ENCODE measurements around the gene SPC24. TPM values are rescaled to one million over a fixed set of nuclear protein-coding genes. Genes with fewer than 3 reads are reported as not detected.

Gene SPC24
- total RNA-seq, 1 experiment from 2014 or later, result 50.6 TPM

DNA sequence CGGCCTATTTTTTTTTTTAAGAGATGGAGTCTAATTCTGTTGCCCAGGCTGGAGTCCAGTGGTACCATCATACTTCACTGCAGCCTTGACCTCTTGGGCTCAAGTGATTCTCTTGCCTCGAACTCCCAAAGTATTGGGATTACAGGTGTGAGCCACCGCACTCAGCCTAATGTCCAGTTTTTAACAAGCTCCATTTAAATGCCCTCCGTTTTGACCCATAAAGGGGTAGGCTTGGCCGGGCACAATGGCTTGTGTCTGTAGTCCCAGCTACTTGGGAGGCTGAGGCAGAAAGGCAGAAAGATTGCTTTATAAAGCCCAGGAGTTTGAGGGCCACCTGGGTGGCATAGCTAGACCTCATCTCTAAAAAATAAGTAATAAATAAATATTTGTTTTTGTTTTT is 54.5 kb downstream of the SPC24 start:
- no TSS peak for BruUV-seq (replicated peaks)
- DNase-seq (ENCODE audit: low read depth, low spot score) (no peak), ATAC-seq (no peak)
- CTCF ChIA-PET, result no interaction called here
- intact Hi-C loops (cut with micrococcal nuclease; ENCODE audit: unreplicated experiment) (no loop called here), in situ Hi-C loops (cut with HindIII; ENCODE audit: low pct_unique_long_range_greater_than_20kb, low sequenced_read_pairs) (no loop called here)
- no peaks in the 10 kb centered on the region for H3K9me3 ChIP-seq (ENCODE audit: control insufficient read depth, insufficient read depth, low read depth, low read length)
- peaks cover under 1% of the 10 kb centered on the region; the same call in 1 of the 2 replicates for H3K4me1 ChIP-seq (ENCODE audit: control insufficient read depth, insufficient read depth, low read length)
- H3K36me3 ChIP-seq (ENCODE audit: control insufficient read depth, insufficient read depth, low read length), result peaks cover 9% of the 10 kb centered on the region; the same call in 1 of the 2 replicates
- POLR2A ChIA-PET, result interaction anchor here (0.6 kb wide), 1 partner anchor 103 kb away, joined by 15 read pairs; no protein-coding TSS in a partner anchor
- no peak overlapping the region for H3K27ac ChIP-seq (ENCODE audit: low read length)
- H3K4me3 ChIP-seq (ENCODE audit: low read depth in 2 of 2, low read length in 2 of 2), result no peak overlapping the region
- TF ChIP-seq TCF7L2 (IDR thresholded peaks at IDR 0.05; ENCODE audit: low read depth, low read length) (no peak), CTCF (IDR thresholded peaks at IDR 0.05) (no peak), POLR2AphosphoS5 (IDR thresholded peaks at IDR 0.05; ENCODE audit: low read depth, low read length) (no peak), SIN3A (IDR thresholded peaks at IDR 0.05; ENCODE audit: borderline replicate concordance, insufficient read depth, low read depth, low read length) (no peak), REST (IDR thresholded peaks at IDR 0.05; ENCODE audit: insufficient read depth in 1 of 2, low read depth in 2 of 2, low read length in 1 of 2) (no peak)
- no peaks in the 10 kb centered on the region for H3K27me3 ChIP-seq (ENCODE audit: control insufficient read depth, insufficient read depth, low read length)

GRCh38 chr19:11100049-11100448 is 55.5 kb downstream of the SPC24 start:
- CTCF ChIA-PET, result no interaction called here
- no peaks in the 10 kb centered on the region for H3K9me3 ChIP-seq (ENCODE audit: control insufficient read depth, insufficient read depth, low read depth, low read length)
- intact Hi-C loops (cut with micrococcal nuclease; ENCODE audit: unreplicated experiment) (no loop called here), in situ Hi-C loops (cut with HindIII; ENCODE audit: low pct_unique_long_range_greater_than_20kb, low sequenced_read_pairs) (no loop called here)
- H3K36me3 ChIP-seq (ENCODE audit: control insufficient read depth, insufficient read depth, low read length), result peaks cover 6% of the 10 kb centered on the region; the same call in 1 of the 2 replicates
- ATAC-seq (no peak), DNase-seq (ENCODE audit: low read depth, low spot score) (no peak)
- no peak overlapping the region for H3K4me3 ChIP-seq (ENCODE audit: low read depth in 2 of 2, low read length in 2 of 2)
- no peak overlapping the region; the same call in 1 of the 2 replicates for H3K27ac ChIP-seq (ENCODE audit: low read length)
- TF ChIP-seq SIN3A (IDR thresholded peaks at IDR 0.05; ENCODE audit: borderline replicate concordance, insufficient read depth, low read depth, low read length) (no peak), POLR2AphosphoS5 (IDR thresholded peaks at IDR 0.05; ENCODE audit: low read depth, low read length) (no peak), REST (IDR thresholded peaks at IDR 0.05; ENCODE audit: insufficient read depth in 1 of 2, low read depth in 2 of 2, low read length in 1 of 2) (no peak), TCF7L2 (IDR thresholded peaks at IDR 0.05; ENCODE audit: low read depth, low read length) (no peak), CTCF (IDR thresholded peaks at IDR 0.05) (no peak)
- peaks cover 9% of the 10 kb centered on the region for H3K4me1 ChIP-seq (ENCODE audit: control insufficient read depth, insufficient read depth, low read length)
- no TSS peak for BruUV-seq (replicated peaks)
- POLR2A ChIA-PET, result no interaction called here
- H3K27me3 ChIP-seq (ENCODE audit: control insufficient read depth, insufficient read depth, low read length), result no peaks in the 10 kb centered on the region

All from Panc1 (cell line).